C1 segment of cervical spinal cord (tissue), 14 donors: ENCODE data around the gene GLYATL1.
A peak's percentile ranks its signal among the peaks of the same experiment; 100 is the strongest.

Experiments used
- DNase-seq, 14 donors: peaks; one replicate each; lab custom pipeline; 2025; lab: John Stamatoyannopoulos, UW

GLYATL1 gene

GRCh38 chr11:58939277-58939676 is at the start of gene GLYATL1:
Gene GLYATL1, plus strand, starts transcription at chr11:58939488. Its CDS starts 7,600 bp downstream, at chr11:58947088.
- no peak for DNase-seq

- no peak for DNase-seq
Measured at GRCh38 chr11:58893899-58894298, 45.4 kb upstream of the GLYATL1 start.

DNA sequence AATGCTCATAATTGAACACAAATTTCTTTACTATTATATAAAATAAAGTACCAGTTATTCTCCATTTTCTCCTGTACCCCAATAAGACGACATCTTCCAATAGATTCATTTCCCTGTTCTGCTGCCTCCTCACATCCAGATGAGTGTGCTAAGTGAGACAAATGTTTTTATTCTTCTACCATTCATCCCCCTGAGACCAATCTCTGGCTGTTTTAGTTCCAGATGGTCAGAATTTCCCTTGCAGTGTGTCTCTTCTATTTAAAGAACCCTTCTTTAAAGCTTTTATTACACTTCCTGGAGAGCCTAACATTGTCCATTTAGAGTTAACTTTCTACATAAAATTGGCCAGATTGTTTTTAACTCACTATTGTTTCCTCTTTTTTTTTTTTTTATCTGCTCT is 41.2 kb upstream of the GLYATL1 start:
- DNase-seq, result no peak

GRCh38 chr11:58900479-58901420 is 38.5 kb upstream of the GLYATL1 start:
- peak in 12 of 14 donors; percentile 4 to 60 (median 22) for DNase-seq

DNA sequence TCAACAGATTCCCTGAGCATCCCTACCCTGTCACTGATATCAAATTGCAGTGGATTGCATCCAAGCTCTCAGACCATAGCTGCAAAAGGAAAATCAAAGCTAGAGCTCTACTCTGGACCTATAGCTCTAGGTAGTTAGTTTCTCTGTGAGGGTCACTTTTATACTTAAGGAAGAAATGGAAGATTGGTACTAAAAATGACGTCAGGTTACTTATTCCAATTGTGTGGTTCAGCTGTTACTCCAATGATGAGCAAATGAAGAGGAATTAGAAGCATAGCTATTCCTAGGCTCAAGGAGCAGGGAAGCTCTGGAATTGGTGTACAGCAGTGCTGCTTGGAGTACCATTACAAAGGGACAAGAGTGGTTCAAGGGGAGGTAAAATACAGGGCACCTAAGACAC is 36.4 kb upstream of the GLYATL1 start:
- DNase-seq, result no peak

- DNase-seq, result peak in 7 of 14 donors; percentile 35 to 84 (median 60)
Measured at GRCh38 chr11:58905011-58905720, 34.1 kb upstream of the GLYATL1 start.

DNA sequence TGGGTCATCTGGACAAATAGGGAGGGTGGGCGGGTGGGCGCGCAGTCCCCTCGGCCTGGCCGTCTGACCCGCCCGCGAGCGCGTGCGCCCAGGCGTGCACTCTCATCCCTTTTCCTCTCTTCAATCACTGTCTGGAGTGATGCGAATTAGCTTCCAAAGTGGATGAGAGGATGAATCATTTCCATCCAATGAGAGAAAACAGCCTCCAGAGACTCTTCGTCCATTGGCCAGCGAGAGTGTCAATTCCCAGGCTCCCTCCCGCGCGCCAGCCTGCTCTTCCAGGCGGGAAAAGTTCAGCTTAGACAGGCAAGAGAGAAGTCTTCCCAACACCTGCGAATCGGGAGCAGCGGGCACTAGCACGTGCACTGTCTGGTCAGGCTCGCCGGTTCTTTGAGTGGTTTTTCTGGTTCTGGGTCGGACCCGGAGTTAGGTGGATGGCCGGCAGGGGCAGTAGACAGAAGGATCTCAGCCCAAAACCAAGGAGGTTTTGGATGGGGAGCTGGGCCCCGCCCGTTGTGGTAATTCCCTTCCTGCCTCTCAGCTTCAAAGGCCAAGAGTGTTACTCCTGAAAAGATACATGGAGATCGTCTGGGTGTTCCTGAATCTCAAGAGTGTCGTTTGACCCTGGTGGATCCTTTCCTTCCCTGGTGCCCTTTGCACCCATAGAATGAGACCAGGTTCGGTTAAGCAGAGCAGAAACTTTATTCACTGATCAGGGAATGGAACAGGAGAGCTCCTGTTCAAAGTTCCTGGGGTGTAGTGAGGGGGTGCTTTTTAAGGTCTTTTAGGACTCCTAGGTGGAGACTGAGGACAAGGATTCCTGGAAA is 33.4 kb upstream of the GLYATL1 start:
- DNase-seq, result peak in 12 of 14 donors; percentile 27 to 84 (median 62)

GRCh38 chr11:58907780-58908179 is 31.5 kb upstream of the GLYATL1 start:
- DNase-seq, result no peak

DNA sequence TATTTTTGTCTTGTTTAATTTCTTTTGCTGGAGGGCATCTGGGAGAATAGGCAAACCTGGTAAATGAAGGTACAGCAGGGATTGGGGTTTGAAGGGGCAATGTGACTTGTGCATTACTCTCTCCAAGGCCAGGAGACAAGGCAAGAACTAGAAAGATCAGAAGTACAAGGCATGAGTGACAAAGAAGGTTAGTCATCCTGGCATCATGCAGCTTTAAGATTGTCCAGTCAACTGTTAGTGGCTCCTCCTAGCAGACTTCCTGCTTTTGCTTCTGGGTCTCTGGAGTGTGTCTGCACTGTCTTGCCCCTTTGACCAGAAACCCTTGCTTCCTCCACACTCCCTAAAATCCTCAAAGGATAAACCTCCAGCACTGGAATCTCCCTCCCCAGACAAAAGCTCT is 27.2 kb upstream of the GLYATL1 start:
- DNase-seq, result no peak

- no peak for DNase-seq
Measured at GRCh38 chr11:58913685-58914084, 25.6 kb upstream of the GLYATL1 start.

DNA sequence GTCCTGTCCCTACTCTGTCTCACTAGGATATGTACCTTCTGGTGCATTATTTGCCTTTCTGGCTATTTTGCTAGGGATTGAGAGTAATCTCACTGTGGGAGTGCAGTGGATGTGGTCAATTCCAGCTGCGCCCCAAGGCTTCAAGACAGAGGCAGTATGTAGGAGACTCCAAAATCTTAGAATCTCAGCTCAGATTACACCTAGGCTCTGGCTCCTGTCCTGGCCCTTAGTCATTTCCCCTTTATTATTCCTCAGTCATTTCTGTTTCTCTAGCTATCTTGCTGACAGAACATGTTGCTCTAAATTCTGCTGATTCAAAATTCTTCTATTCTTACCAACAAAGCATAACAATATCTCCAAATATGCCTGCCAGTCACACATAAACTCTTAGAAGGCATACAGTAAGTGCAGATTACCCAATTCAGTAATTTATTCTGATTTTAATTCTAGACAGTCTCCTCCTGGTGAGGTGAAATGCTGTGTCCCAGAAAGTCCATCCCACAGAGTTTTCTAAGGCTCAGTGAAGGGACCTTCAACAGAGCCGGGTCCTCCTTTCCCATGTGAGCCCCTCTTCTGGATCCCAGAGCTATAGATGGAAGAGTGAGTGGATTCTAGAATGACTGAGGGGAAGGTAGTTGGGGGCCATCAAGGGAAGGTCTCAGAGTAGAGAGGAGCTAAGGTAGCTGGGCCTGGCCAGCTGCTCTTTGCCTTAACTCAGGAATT is 24.3 kb upstream of the GLYATL1 start:
- no peak for DNase-seq

DNA sequence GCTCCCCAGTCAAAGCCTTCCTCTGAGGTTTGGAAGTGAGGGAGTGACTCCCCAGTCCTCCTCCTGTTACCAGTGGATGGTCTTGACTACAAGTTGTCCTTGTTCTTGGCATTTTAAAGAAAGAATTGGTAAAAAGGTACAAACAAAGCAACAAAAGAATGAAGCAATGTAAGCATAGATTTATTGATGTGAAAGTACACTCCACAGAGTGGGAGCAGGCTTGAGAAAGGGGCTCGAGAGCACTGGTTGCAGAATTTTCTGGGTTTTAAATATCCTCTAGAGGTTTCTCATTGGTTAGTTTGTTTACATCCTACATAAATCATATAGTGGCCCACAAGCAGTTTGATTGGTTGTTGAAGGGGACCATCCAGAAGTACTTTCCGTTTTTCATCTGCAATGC is 22.7 kb upstream of the GLYATL1 start:
- no peak for DNase-seq

DNA sequence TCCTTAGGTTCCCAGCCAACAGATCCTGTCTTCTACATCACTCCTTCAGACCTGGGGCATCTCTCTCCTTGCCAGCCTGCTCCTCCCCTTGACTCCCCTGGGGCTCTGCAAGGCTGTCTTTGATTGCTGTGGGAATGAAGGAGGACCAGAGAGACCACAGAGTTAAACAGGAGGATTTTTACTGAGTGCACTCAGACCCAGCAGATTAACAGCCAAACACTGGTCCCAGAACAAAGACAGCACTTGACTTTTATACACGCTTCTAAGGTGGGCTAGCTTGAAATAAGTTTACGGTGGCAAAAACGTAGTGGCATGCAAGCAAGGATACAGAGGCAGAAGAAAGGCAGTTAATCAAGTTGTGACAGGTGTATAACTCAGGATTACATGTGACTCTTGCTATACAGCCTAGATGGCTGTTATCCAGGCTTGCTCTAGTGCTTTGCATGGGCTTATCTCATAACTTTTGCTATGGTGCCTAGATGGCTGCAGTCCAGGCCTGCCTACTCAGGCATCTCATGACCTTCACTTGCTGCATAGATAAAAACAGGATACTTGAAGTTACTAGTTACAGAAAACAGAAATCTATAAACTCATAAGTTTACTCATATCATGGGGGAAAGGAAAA is 22.0 kb upstream of the GLYATL1 start:
- DNase-seq, result no peak

DNA sequence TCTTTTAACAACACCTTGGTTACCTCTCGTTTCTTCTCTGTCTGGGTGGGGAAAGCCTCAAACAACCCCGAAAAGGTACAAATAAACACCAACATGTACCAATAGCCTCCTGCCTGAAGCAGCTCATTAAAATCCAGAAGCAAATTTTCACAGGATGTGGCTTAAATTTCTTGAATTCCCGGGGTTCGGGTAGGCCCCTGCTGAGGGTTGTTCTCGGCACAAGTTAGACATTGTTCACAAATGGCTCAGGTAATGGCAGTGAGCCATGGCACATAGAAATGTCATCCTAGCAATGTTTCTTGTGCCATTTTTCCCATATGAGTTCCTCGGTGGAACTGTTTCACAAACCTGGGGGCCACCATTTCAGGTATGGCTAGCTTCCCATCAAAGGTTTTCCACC is 19.7 kb upstream of the GLYATL1 start:
- DNase-seq, result no peak

DNA sequence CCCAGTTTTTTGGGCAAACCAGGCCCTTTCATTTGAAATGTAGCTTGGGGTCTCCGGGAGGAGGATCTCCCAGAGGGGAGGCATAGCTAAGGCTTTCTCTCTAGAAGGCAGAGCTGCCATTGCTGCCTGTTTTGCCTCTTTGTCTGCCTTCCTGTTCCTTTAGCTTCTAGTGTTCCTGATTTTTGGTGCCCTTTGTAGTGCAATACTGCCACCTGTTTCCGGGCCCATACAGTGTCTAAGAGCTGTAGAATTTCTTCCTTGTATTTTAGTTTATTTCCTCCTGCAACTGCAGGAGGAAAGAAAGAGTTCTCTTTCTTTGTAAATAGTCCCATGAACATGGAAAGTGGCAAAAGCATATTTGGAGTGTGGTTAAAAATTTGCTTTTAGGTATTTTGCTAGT is 19.3 kb upstream of the GLYATL1 start:
- DNase-seq, result no peak

DNA sequence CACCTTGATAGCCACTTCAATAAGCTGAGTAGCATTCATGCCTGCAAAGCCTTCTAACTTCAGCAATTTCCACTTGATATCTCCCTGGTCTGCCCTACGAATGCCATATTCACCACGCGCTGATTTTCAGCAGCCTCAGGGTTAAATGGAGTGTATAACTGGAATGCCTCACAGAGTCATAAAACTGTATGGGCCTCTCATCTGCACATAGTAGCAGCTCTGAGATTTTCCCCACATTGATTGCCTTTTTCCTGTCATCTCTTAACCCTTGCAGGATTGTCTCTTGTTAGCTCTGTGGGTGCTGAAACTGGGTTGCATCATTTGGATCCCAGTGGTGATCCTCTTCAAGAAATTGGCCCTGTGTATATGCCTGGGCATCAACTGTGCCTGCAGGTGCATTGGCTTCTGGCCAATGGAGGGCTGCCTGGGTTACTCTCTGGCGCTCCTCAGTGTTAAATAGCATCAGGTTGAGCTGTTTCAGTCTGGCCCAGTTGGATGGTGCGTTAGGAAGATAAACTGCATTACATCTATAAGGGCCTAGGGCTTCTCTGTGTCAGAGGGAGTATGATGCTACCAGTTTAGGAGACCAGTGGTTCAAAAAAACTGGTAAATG is 17.4 kb upstream of the GLYATL1 start:
- DNase-seq, result no peak

GRCh38 chr11:58922479-58922878 is 16.8 kb upstream of the GLYATL1 start:
- no peak for DNase-seq

DNA sequence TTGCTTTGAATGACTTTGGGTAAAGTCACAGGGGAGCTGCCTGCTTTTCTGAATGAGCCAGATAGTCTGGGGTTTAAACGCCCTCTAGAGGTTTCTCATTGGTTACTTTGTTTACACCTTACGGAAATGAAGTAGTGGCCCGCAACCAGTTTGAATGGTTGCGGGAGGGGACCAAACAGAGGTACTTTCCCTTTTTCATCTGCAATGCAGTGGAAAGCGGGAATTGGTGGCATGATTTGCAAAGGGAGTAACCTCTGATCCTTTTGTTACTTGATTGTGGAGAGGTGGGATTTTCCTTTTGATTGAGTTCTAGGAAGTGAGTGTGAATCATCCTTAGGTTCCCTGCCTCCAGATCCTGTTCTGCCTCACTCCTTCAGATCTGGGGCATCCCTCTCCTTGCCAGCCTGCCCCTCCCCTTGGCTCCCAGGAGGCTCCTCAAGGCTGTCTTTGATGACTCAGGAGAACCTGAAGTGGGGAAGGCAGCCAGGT is 15.9 kb upstream of the GLYATL1 start:
- DNase-seq, result no peak

DNA sequence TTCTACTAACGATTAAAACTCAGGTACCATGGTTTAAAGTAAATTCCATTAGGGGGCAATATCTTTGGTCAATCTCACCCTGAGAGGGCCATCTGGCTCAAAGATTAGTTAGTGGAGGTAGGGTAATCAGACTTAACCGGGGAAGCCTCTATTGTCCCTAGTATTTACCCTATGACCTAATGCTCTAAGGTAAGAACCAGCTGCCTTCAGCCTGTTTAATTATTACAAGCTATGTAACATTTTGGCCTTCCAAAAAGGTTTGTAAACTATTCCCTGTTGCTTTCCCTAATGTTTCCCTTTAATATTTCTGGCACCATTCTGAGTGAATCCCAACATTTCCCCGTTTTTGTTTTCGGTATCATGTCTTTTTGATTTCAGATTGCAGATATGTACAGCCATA is 15.1 kb upstream of the GLYATL1 start:
- no peak for DNase-seq

DNA sequence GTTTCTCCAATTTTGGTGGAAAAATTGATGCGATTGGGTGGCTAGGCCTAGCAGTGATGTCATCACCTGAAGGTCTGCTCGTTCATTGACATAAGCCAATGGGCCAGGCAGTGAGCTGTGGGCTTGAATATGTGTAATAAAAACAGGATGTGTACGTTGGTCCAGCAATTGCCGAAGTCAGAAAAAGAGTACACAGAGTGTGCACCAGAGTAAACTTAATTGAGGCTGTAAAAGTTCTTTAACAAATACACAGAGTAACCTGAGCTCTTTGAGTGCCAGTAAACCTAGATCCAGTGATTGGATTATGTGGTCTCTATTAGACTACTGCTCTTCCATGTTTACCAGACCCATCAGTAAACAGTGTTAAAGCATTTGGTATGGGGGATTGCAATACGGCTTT is 13.0 kb upstream of the GLYATL1 start:
- DNase-seq, result no peak
